Activated CD8-positive, alpha-beta T cell treated with anti-CD3 and anti-CD28 coated beads for 36 hours (primary cell): Measurements from ENCODE around the gene SLC36A4. TPM values are rescaled to one million over a fixed set of nuclear protein-coding genes. Genes with fewer than 3 reads are reported as not detected.

ENCODE experiments used
- ATAC-seq: fragments of 200-7000 bp; cut with Tn5 transposase; one replicate; pipeline ENCODE4 v1.10.0; 2021; ENCODE audit warnings: mild to moderate bottlenecking, moderate library complexity
- CTCF ChIA-PET: fragments of 350-600 bp; sonication (Branson Sonifier 250); formaldehyde crosslinking; loops from one replicate; lab custom pipeline; 2021; ENCODE audit warnings: antibody characterized with exemption; lab: Charles Lee
- POLR2A ChIA-PET: fragments of 350-600 bp; sonication (Branson Sonifier 250); formaldehyde crosslinking; loops from one replicate; lab custom pipeline; 2021; ENCODE audit warnings: antibody characterized with exemption; lab: Charles Lee
- DNase-seq: peaks from one replicate; pipeline ENCODE4 v3.0.0-alpha.2; 2020
- H3K27ac Mint-ChIP-seq: one replicate; pipeline ENCODE4 v1.8.0; 2021; ENCODE audit warnings: mild to moderate bottlenecking, mixed read lengths
- H3K27me3 Mint-ChIP-seq: one replicate; pipeline ENCODE4 v1.8.0; 2021; ENCODE audit warnings: mixed read lengths
- H3K36me3 Mint-ChIP-seq: one replicate; pipeline ENCODE4 v1.8.0; 2021; ENCODE audit warnings: low read depth, mixed read lengths
- H3K4me1 Mint-ChIP-seq: one replicate; pipeline ENCODE4 v1.8.0; 2021; ENCODE audit warnings: low read depth, mixed read lengths
- H3K4me3 Mint-ChIP-seq: one replicate; pipeline ENCODE4 v1.8.0; 2021; ENCODE audit warnings: mild to moderate bottlenecking, moderate library complexity, mixed read lengths
- H3K9me3 Mint-ChIP-seq: one replicate; pipeline ENCODE4 v1.8.0; 2021; ENCODE audit warnings: mixed read lengths
- intact Hi-C: fragments of 100-400 bp; cut with micrococcal nuclease; formaldehyde crosslinking; loops from one replicate; pipeline ENCODE4 v1.10.0; 2022
- total RNA-seq, 2 experiments: library from RNA; stranded (reverse); gene quantifications; one replicate each; pipeline ENCODE4 v1.2.3, GENCODE V29; 2021
- TF ChIP-seq, protein P1 (sequence below): fragments of 200-600 bp; IDR thresholded peaks from one replicate; pipeline ENCODE4 v1.8.0; 2022; ENCODE audit warnings: antibody characterized with exemption, mild to moderate bottlenecking

SLC36A4 gene
- total RNA-seq, 2 experiments from 2014 or later, result 17.5 to 17.9 TPM

DNA sequence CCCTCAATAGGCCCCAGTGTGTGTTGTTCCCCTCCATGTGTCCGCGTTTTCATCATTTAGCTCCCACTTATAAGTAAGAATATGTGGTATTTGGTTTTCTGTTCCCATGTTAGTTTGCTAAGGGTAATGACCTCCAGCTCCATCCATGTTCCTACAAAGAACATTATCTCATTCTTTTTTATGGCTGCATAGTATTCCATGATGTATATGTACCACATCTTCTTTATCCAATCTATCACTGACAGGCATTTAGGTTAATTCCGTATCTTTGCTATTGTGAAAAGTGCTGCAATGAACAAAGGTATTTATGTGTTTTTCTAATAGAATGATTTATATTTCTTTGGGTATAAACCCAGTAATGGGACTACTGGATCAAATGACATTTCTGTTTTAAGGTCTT, 42.1 kb downstream of the SLC36A4 start:
- no peak overlapping the region for H3K4me3 Mint-ChIP-seq
- ChIA-PET CTCF (no interaction called here), POLR2A (no interaction called here)
- DNase-seq (no peak), ATAC-seq (no peak)
- H3K27me3 Mint-ChIP-seq, result no peaks in the 10 kb centered on the region
- H3K9me3 Mint-ChIP-seq, result peaks cover 7% of the 10 kb centered on the region
- TF ChIP-seq, protein P1, sequence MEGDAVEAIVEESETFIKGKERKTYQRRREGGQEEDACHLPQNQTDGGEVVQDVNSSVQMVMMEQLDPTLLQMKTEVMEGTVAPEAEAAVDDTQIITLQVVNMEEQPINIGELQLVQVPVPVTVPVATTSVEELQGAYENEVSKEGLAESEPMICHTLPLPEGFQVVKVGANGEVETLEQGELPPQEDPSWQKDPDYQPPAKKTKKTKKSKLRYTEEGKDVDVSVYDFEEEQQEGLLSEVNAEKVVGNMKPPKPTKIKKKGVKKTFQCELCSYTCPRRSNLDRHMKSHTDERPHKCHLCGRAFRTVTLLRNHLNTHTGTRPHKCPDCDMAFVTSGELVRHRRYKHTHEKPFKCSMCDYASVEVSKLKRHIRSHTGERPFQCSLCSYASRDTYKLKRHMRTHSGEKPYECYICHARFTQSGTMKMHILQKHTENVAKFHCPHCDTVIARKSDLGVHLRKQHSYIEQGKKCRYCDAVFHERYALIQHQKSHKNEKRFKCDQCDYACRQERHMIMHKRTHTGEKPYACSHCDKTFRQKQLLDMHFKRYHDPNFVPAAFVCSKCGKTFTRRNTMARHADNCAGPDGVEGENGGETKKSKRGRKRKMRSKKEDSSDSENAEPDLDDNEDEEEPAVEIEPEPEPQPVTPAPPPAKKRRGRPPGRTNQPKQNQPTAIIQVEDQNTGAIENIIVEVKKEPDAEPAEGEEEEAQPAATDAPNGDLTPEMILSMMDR, result no peak
- intact Hi-C loops, result no loop called here
- no peaks in the 10 kb centered on the region for H3K4me1 Mint-ChIP-seq
- no peak overlapping the region for H3K27ac Mint-ChIP-seq
- peaks cover 25% of the 10 kb centered on the region for H3K36me3 Mint-ChIP-seq

DNA sequence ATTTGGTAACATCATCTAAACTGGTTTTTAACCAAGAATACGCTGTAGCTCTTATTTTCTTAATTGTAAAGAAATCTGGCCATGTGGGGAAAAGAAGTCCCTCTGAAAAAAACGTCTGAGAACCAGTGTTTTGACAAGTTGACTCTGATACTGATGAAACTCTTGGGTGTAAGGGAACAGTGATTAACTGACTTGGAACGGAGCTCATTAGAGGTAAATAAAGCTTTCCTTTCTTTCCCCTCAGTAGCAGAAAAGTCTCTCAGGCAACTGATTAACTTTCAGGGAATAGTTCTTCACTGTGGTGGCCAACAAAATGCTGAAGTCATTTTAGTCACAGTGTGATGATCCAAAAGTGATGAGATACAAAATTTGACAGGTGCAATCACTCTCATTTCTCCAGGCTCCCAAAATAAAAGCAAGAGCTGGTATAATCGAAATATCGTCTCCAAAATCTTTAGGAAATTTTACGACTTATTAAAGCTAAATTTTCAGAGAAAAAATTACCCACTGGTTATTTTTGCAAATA, 52.3 kb downstream of the SLC36A4 start:
- Mint-ChIP-seq H3K9me3 (no peaks in the 10 kb centered on the region), H3K36me3 (peaks cover 5% of the 10 kb centered on the region), H3K27ac (no peak overlapping the region), H3K27me3 (no peaks in the 10 kb centered on the region), H3K4me3 (no peak overlapping the region), H3K4me1 (no peaks in the 10 kb centered on the region)
- intact Hi-C loops, result no loop called here
- ChIA-PET CTCF (interaction anchor here (1.1 kb wide), 2 partner anchors 16 to 45 kb away, joined by 3 to 4 read pairs; no protein-coding TSS in a partner anchor), POLR2A (no interaction called here)
- DNase-seq, result no peak
- TF ChIP-seq, protein P1, result no peak
- ATAC-seq, result no peak

DNA sequence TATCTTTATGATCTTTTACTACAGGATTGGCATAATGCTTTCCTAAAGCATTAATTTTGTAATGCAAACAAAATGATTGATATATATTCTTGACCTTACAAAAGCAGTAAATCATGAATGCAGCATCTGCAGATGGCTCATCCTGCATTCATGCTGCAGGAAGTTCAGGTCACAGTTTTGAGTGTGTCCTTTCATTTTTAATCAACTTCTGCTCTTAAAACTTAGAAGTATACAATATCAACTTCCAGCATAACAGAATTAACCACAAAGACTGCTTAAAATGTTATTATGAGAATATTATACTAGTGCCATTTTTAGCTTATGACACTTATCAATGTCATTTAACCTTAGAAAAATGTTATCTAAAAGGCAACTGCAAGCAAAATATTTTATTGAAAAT, 54.0 kb downstream of the SLC36A4 start:
- intact Hi-C loops, result no loop called here
- no peak for ATAC-seq
- Mint-ChIP-seq H3K4me3 (no peak overlapping the region), H3K9me3 (no peaks in the 10 kb centered on the region), H3K4me1 (no peaks in the 10 kb centered on the region), H3K27me3 (no peaks in the 10 kb centered on the region), H3K27ac (no peak overlapping the region), H3K36me3 (peaks cover 5% of the 10 kb centered on the region)
- no peak for DNase-seq
- CTCF ChIA-PET, result no interaction called here
- TF ChIP-seq, protein P1, result no peak
- POLR2A ChIA-PET, result no interaction called here

DNA sequence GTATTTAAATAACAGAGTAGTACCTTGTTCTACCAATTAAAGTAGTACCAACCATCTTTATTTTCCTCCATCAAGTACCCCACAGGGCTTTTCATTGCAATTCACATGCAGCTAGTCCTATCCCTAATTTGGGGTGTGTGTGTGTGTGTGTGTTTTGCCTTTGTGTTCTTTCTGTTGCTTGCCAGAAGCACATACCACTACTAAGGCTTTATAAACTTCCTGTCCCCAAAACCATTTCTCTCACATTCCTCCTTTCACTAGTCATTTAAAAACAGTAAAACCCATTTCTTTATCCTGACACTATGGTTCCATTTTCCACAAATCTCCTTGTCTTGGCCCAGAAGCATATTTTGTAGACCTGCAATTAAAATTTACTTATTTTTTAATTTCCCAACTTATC, 54.6 kb downstream of the SLC36A4 start:
- Mint-ChIP-seq H3K4me1 (no peaks in the 10 kb centered on the region), H3K27ac (no peak overlapping the region), H3K9me3 (no peaks in the 10 kb centered on the region), H3K36me3 (peaks cover 5% of the 10 kb centered on the region), H3K4me3 (no peak overlapping the region), H3K27me3 (no peaks in the 10 kb centered on the region)
- DNase-seq, result no peak
- CTCF ChIA-PET, result no interaction called here
- ATAC-seq, result no peak
- TF ChIP-seq, protein P1, result no peak
- intact Hi-C loops, result no loop called here
- POLR2A ChIA-PET, result no interaction called here

DNA sequence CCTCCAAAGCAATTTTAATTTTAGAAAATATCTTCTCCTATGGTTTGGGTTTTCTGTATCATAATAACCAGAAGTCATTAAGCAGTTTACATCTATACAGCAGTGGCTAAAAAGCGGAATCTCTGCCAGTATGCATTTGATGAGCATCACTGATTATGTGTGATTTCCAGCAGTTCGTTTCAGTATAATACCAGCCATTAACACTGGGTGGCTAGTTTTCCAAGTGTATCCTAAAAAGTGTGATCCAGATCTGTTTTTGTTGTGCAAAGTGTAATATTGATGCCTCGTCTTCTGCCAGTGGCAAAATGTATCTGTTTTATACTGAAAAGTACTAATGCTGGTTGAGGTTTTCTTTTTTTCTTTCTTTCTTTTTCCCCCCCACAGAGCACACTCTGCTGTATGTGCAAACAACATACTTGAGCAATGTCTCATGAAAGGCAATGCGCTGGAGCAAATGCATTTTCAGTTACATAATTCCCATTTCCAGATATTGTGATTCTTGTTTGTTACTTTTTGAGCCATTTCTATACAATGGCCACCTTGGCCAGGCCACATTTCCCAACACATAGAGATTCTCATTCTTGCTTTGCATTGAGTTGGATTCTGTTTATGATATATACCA, 64.2 kb downstream of the SLC36A4 start:
- CTCF ChIA-PET, result no interaction called here
- no peak overlapping the region for H3K27ac Mint-ChIP-seq
- TF ChIP-seq, protein P1, result no peak
- peaks cover 6% of the 10 kb centered on the region for H3K36me3 Mint-ChIP-seq
- H3K9me3 Mint-ChIP-seq, result peaks cover 3% of the 10 kb centered on the region
- ATAC-seq (no peak), DNase-seq (no peak)
- H3K4me1 Mint-ChIP-seq, result no peaks in the 10 kb centered on the region
- POLR2A ChIA-PET, result no interaction called here
- intact Hi-C loops, result no loop called here
- no peak overlapping the region for H3K4me3 Mint-ChIP-seq
- no peaks in the 10 kb centered on the region for H3K27me3 Mint-ChIP-seq
